ENCODE data around the gene MIEF1. TPM values are rescaled to one million over a fixed set of nuclear protein-coding genes. Genes with fewer than 3 reads are reported as not detected.

Gene MIEF1
- total RNA-seq, 1 experiment from 2014 or later, result 29.9 TPM

GRCh38 chr22:39545386-39546365 is 43.6 kb downstream of the MIEF1 start:
- Histone ChIP-seq H3K36me3 (ENCODE audit: control insufficient read depth, insufficient read depth, low read length) (no peaks in the 10 kb centered on the region), H3K4me3 (ENCODE audit: low read depth in 2 of 2, low read length in 2 of 2) (no peak overlapping the region), H3K27me3 (ENCODE audit: control insufficient read depth, insufficient read depth, low read length) (peaks cover 5% of the 10 kb centered on the region; the same call in 1 of the 2 replicates), H3K27ac (ENCODE audit: low read length) (no peak overlapping the region), H3K9me3 (ENCODE audit: control insufficient read depth, insufficient read depth, low read depth, low read length) (no peaks in the 10 kb centered on the region), H3K4me1 (ENCODE audit: control insufficient read depth, insufficient read depth, low read length) (no peaks in the 10 kb centered on the region)
- no TSS peak for BruUV-seq (replicated peaks)
- ChIA-PET POLR2A (no interaction called here), CTCF (no interaction called here)
- intact Hi-C loops (cut with micrococcal nuclease; ENCODE audit: unreplicated experiment), result no loop called here
- TF ChIP-seq TCF7L2 (IDR thresholded peaks at IDR 0.05; ENCODE audit: low read depth, low read length) (no peak), REST (IDR thresholded peaks at IDR 0.05; ENCODE audit: insufficient read depth in 1 of 2, low read depth in 2 of 2, low read length in 1 of 2) (peak; percentile 99)
- ATAC-seq, result no peak
- no peak for DNase-seq (ENCODE audit: low read depth, low spot score)
- in situ Hi-C loops (cut with HindIII; ENCODE audit: low pct_unique_long_range_greater_than_20kb, low sequenced_read_pairs), result no loop called here

- Histone ChIP-seq H3K27me3 (ENCODE audit: control insufficient read depth, insufficient read depth, low read length) (peaks cover 5% of the 10 kb centered on the region; the same call in 1 of the 2 replicates), H3K27ac (ENCODE audit: low read length) (no peak overlapping the region), H3K9me3 (ENCODE audit: control insufficient read depth, insufficient read depth, low read depth, low read length) (no peaks in the 10 kb centered on the region), H3K36me3 (ENCODE audit: control insufficient read depth, insufficient read depth, low read length) (no peaks in the 10 kb centered on the region), H3K4me3 (ENCODE audit: low read depth in 2 of 2, low read length in 2 of 2) (no peak overlapping the region), H3K4me1 (ENCODE audit: control insufficient read depth, insufficient read depth, low read length) (no peaks in the 10 kb centered on the region)
- in situ Hi-C loops (cut with HindIII; ENCODE audit: low pct_unique_long_range_greater_than_20kb, low sequenced_read_pairs) (no loop called here), intact Hi-C loops (cut with micrococcal nuclease; ENCODE audit: unreplicated experiment) (no loop called here)
- ChIA-PET POLR2A (no interaction called here), CTCF (no interaction called here)
- no peak for TF ChIP-seq SIN3A (IDR thresholded peaks at IDR 0.05; ENCODE audit: borderline replicate concordance, insufficient read depth, low read depth, low read length)
- no peak for TF ChIP-seq CTCF (IDR thresholded peaks at IDR 0.05)
- TF ChIP-seq REST (IDR thresholded peaks at IDR 0.05; ENCODE audit: insufficient read depth in 1 of 2, low read depth in 2 of 2, low read length in 1 of 2), result 0 out of 4 replicates have a peak, but pooled peaks have one; percentile 13 to 18
- TF ChIP-seq TCF7L2 (IDR thresholded peaks at IDR 0.05; ENCODE audit: low read depth, low read length), result no peak
- TF ChIP-seq POLR2AphosphoS5 (IDR thresholded peaks at IDR 0.05; ENCODE audit: low read depth, low read length), result no peak
- DNase-seq (ENCODE audit: low read depth, low spot score), result no peak
- BruUV-seq (replicated peaks), result no TSS peak
- ATAC-seq, result no peak
These were observed 44.9 kb downstream of the MIEF1 start for GRCh38 chr22:39546889-39547586.

All from Panc1 (cell line).